OCI-LY7 (cell line): Measurements from ENCODE around the gene NVL. TPM values are rescaled to one million over a fixed set of nuclear protein-coding genes. Genes with fewer than 3 reads are reported as not detected.

Source experiments
- BruUV-seq: library from RNA; stranded (reverse); fragments of 400-500 nt; replicated peaks from 2 replicates; lab custom pipeline; 2021; lab: Mats Ljungman, UMichigan
- CTCF ChIA-PET: fragments of 300-600 bp; sonication (Branson Sonifier 250); formaldehyde crosslinking; loops from one replicate; lab custom pipeline; 2022; ENCODE audit warnings: antibody characterized with exemption; ENCODE audit not compliant: unreplicated experiment; lab: Charles Lee
- POLR2A ChIA-PET: fragments of 300-600 bp; sonication (Branson Sonifier 250); formaldehyde crosslinking; loops from one replicate; lab custom pipeline; 2022; ENCODE audit warnings: antibody characterized with exemption; lab: Charles Lee
- DNase-seq: peaks from one replicate; pipeline ENCODE4 v3.0.0-alpha.2; 2015; ENCODE audit warnings: low spot score
- H2AFZ ChIP-seq: fragments of 200-600 bp; sonication (generic), shearing (Covaris generic); 2 replicates; pipeline ENCODE4 v1.6.1; 2014; ENCODE audit warnings: mild to moderate bottlenecking, antibody characterized with exemption, low read length, moderate library complexity
- H3K27ac ChIP-seq: fragments of 200-600 bp; sonication (generic); 2 replicates; pipeline ENCODE4 v1.5.1; 2014; ENCODE audit warnings: mixed run types, low read depth, mild to moderate bottlenecking, moderate library complexity, low read length, inconsistent platforms; ENCODE audit not compliant: poor library complexity, severe bottlenecking
- H3K36me3 ChIP-seq: fragments of 200-600 bp; sonication (generic); 2 replicates; pipeline ENCODE4 v1.6.1; 2014; ENCODE audit warnings: mild to moderate bottlenecking, antibody characterized with exemption, low read length, moderate library complexity, mixed read lengths; ENCODE audit not compliant: insufficient read depth
- H3K4me1 ChIP-seq: fragments of 200-600 bp; sonication (generic); 2 replicates; pipeline ENCODE4 v1.5.1; 2014; ENCODE audit warnings: mild to moderate bottlenecking, low read length; ENCODE audit not compliant: insufficient read depth, poor library complexity, severe bottlenecking
- H3K4me2 ChIP-seq: fragments of 200-600 bp; sonication (generic); 2 replicates; pipeline ENCODE4 v1.6.1; 2014; ENCODE audit warnings: mild to moderate bottlenecking, low read length
- H3K4me3 ChIP-seq: fragments of 200-600 bp; sonication (generic); 2 replicates; pipeline ENCODE4 v1.5.1; 2014; ENCODE audit warnings: mild to moderate bottlenecking, low read depth, low read length; ENCODE audit not compliant: poor library complexity, severe bottlenecking
- H3K79me2 ChIP-seq: fragments of 200-600 bp; sonication (generic); 2 replicates; pipeline ENCODE4 v1.6.1; 2016; ENCODE audit warnings: low read depth, mild to moderate bottlenecking, low read length, moderate library complexity, mixed read lengths; ENCODE audit not compliant: insufficient read depth
- H3K9me2 ChIP-seq: fragments of 200-600 bp; sonication (generic); 2 replicates; pipeline ENCODE4 v1.6.1; 2016; ENCODE audit warnings: mild to moderate bottlenecking, low read length, mixed read lengths; ENCODE audit not compliant: insufficient read depth
- H3K9me3 ChIP-seq: fragments of 200-600 bp; sonication (generic); 2 replicates; pipeline ENCODE4 v1.6.1; 2014; ENCODE audit warnings: mild to moderate bottlenecking, mixed run types, low read length, mixed read lengths
- H4K20me1 ChIP-seq: fragments of 200-600 bp; sonication (generic); 2 replicates; pipeline ENCODE4 v1.6.1; 2014; ENCODE audit warnings: mild to moderate bottlenecking, antibody characterized with exemption, low read length, moderate library complexity, mixed read lengths; ENCODE audit not compliant: insufficient read depth
- EZH2phosphoT487 ChIP-seq: fragments of 200-600 bp; sonication (generic); IDR thresholded peaks from 2 replicates; pipeline ENCODE4 v1.6.1; 2018; ENCODE audit warnings: low read depth, borderline replicate concordance, mild to moderate bottlenecking, mixed run types, antibody characterized with exemption, low read length, moderate library complexity, mixed read lengths
- intact Hi-C: fragments of 100-400 bp; cut with micrococcal nuclease; formaldehyde crosslinking; loops from one replicate; pipeline ENCODE4 v1.10.0; 2022; ENCODE audit not compliant: unreplicated experiment
- total RNA-seq, 2 experiments: library from RNA; depleted of rRNA in 1 of 2; stranded (reverse); fragments of >200 nt in 1 of 2; shearing (Covaris generic) in 1 of 2; gene quantifications; 2 replicates each; pipeline ENCODE4 v1.2.3, GENCODE V29; 2014 to 2022
- TF ChIP-seq, protein P1 (sequence below): fragments of 200-600 bp; sonication (generic); conservative IDR thresholded peaks from 2 replicates; pipeline ENCODE4 v1.5.1; 2014; ENCODE audit warnings: mild to moderate bottlenecking, antibody characterized with exemption, low read length, moderate library complexity, mixed read lengths

NVL gene
- total RNA-seq, 2 experiments from 2014 or later: 31.6 to 43.0 TPM

DNA sequence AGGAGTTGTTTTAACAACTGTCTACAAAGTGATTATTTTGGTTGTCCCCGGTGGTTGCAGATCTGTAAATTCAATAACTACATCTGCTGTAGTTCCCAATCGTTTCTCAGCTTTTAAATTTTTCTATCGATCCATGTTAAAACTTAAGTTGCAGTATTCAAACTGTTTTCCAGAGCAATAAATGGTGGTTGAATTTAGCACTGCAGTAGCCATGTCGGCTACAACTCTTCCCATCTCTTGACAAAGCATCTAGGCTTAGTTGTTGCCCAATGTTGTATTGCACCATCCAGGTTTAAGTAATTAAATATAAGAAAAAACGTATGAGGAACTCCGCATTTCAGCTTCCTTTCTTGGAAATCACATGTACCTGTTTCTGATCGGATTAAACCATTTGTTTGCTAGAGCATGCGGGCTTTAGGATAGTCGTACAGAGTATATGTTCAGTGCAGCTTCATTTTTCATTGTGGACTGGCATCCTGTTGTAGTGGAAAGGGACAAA lies 27.7 kb upstream of the NVL start:
- H3K9me3 ChIP-seq: no peaks in the 10 kb centered on the region
- 0 out of 2 replicates have a peak, but pooled peaks cover 7% of the 10 kb centered on the region for H4K20me1 ChIP-seq
- H3K9me2 ChIP-seq: no peaks in the 10 kb centered on the region
- peak overlapping the region; percentile 91 for H3K4me2 ChIP-seq
- CTCF ChIA-PET: interaction anchor here (0.5 kb wide), 1 partner anchor 115 kb away, joined by 3 read pairs; no protein-coding TSS in a partner anchor
- no TSS peak for BruUV-seq
- TF ChIP-seq EZH2phosphoT487: no peak
- TF ChIP-seq, protein P1, sequence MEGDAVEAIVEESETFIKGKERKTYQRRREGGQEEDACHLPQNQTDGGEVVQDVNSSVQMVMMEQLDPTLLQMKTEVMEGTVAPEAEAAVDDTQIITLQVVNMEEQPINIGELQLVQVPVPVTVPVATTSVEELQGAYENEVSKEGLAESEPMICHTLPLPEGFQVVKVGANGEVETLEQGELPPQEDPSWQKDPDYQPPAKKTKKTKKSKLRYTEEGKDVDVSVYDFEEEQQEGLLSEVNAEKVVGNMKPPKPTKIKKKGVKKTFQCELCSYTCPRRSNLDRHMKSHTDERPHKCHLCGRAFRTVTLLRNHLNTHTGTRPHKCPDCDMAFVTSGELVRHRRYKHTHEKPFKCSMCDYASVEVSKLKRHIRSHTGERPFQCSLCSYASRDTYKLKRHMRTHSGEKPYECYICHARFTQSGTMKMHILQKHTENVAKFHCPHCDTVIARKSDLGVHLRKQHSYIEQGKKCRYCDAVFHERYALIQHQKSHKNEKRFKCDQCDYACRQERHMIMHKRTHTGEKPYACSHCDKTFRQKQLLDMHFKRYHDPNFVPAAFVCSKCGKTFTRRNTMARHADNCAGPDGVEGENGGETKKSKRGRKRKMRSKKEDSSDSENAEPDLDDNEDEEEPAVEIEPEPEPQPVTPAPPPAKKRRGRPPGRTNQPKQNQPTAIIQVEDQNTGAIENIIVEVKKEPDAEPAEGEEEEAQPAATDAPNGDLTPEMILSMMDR: 0 out of 2 replicates have a peak, but pooled peaks have one; percentile 8
- intact Hi-C loops: loop anchor here (5.0 kb wide), 1 partner anchor 75 kb away; the partner anchor contains the start of gene WDR26
- H3K79me2 ChIP-seq: peaks cover 30% of the 10 kb centered on the region; the same call in 1 of the 2 replicates
- peak overlapping the region; percentile 55; the same call in 1 of the 2 replicates for H2AFZ ChIP-seq
- H3K4me1 ChIP-seq: peaks cover 11% of the 10 kb centered on the region
- H3K27ac ChIP-seq: no peak overlapping the region
- H3K36me3 ChIP-seq: peaks cover 7% of the 10 kb centered on the region; the same call in 1 of the 2 replicates
- DNase-seq: peak; percentile 18
- H3K4me3 ChIP-seq: peak overlapping the region; percentile 77
- POLR2A ChIA-PET: interaction anchor here (0.6 to 3.8 kb wide), 13 partner anchors 8 to 145 kb away, joined by 3 to 13 read pairs (median 4); no protein-coding TSS in a partner anchor

DNA sequence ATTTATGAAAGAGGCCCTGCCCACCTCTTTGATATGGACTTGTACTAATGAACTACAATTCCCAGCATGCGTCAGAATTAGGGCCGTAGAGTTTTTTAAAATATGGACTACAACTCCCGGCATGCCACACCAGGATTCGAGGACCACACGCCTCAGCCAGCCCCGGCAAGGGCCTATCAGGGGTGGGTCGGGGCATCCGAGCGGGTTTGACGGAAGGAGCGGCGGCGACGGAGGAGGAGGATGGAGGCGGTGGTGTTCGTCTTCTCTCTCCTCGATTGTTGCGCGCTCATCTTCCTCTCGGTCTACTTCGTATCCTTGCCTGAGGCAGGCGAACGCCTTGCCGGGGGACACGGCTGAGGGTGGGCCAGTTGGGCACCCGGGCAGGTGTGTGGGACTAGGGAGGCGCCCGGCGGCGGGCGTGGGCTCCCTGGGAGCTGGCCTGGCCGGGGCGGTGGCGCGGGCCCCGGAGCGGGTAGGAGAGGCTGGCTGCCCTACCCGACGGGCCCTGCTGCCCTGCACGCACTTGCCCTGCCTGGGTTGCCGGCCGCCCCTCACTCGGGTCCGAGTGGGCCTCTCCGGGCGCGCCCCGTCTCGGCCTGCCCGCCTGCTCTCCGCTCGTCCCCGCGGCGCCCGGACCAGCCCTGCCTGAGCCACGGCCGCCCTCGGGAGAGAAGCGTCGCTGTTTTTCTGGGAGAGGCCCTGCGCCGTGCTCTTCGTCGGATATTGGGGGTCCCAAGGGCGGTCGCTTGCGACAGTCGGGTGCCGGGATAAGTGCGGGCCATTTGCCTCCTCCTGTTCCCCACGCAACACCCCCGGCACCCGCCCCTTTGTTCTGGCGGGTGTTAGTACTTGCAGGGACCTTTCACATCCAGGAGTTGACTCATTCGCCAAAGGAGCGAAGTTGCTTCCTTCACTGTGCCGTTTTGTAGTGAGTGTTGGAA lies 27.0 kb upstream of the NVL start, which contains the start of gene CNIH4:
Gene CNIH4, plus strand, starts transcription at position 195 of the 941 bp plus-strand sequence. Its CDS starts 46 bp downstream, at position 241.
- Histone ChIP-seq H3K4me2 (peak within 1 kb of the TSS; percentile 91), H3K9me2 (no peaks in the 10 kb centered on the region), H3K4me3 (peak within 1 kb of the TSS; percentile 77), H3K36me3 (peaks cover 7% of the 10 kb centered on the region; the same call in 1 of the 2 replicates), H3K9me3 (no peaks in the 10 kb centered on the region), H4K20me1 (0 out of 2 replicates have a peak, but pooled peaks cover 7% of the 10 kb centered on the region), H2AFZ (peak within 1 kb of the TSS; percentile 55), H3K79me2 (peaks cover 30% of the 10 kb centered on the region; the same call in 1 of the 2 replicates), H3K4me1 (peaks cover 11% of the 10 kb centered on the region), H3K27ac (peak within 1 kb of the TSS; percentile 31)
- CTCF ChIA-PET: no interaction called here
- POLR2A ChIA-PET: interaction anchor here (0.6 to 3.8 kb wide), 9 partner anchors 9 to 1778 kb away, joined by 3 to 13 read pairs (median 4); no protein-coding TSS in a partner anchor
- peak; percentile 97 for DNase-seq
- intact Hi-C loops: loop anchor here (1.0 to 5.0 kb wide), 2 partner anchors 27 to 75 kb away; partner anchors contain the start of genes NVL and WDR26
- TF ChIP-seq, protein P1: no peak
- TF ChIP-seq EZH2phosphoT487: no peak
- BruUV-seq: no TSS peak
